Omental fat pad (tissue), 4 donors: ENCODE measurements around the gene DNMT3L. TPM values are rescaled to one million over a fixed set of nuclear protein-coding genes. Genes with fewer than 3 reads are reported as not detected.
"Not testable (repeated sequence)": the region's sequence is repeated elsewhere in the genome, so short reads cannot be mapped to it uniquely, and the experiment has no call there.

Experiments used
- ATAC-seq: fragments of 150-250 bp; one replicate; pipeline ENCODE4 v1.9.1; 2016; ENCODE audit warnings: mild to moderate bottlenecking, moderate library complexity; ENCODE audit not compliant: low FRiP score
- DNase-seq: peaks from one replicate; pipeline ENCODE4 v3.0.0-alpha.2; 2019; ENCODE audit warnings: low spot score
- CTCF ChIP-seq, 3 donors: fragments of 450-650 bp; IDR thresholded peaks; one replicate each; pipeline ENCODE4 v1.5.1; 2016 to 2017; ENCODE audit warnings: antibody characterized with exemption in 3 of 3, mild to moderate bottlenecking in 3 of 3, moderate library complexity in 2 of 3
- total RNA-seq, 4 donors: library from RNA; depleted of rRNA; stranded (reverse); fragments of >200 nt; gene quantifications; one replicate each; pipeline ENCODE4 v1.1.0, GENCODE V29; 2016

DNMT3L gene
- total RNA-seq, 4 donors from 2014 or later: not detected

GRCh38 chr21:44289381-44290010 lies 27.8 kb upstream of the DNMT3L start:
- DNase-seq: no peak
- ATAC-seq: no peak
- TF ChIP-seq CTCF (IDR thresholded peaks at IDR 0.05): no peak

DNA sequence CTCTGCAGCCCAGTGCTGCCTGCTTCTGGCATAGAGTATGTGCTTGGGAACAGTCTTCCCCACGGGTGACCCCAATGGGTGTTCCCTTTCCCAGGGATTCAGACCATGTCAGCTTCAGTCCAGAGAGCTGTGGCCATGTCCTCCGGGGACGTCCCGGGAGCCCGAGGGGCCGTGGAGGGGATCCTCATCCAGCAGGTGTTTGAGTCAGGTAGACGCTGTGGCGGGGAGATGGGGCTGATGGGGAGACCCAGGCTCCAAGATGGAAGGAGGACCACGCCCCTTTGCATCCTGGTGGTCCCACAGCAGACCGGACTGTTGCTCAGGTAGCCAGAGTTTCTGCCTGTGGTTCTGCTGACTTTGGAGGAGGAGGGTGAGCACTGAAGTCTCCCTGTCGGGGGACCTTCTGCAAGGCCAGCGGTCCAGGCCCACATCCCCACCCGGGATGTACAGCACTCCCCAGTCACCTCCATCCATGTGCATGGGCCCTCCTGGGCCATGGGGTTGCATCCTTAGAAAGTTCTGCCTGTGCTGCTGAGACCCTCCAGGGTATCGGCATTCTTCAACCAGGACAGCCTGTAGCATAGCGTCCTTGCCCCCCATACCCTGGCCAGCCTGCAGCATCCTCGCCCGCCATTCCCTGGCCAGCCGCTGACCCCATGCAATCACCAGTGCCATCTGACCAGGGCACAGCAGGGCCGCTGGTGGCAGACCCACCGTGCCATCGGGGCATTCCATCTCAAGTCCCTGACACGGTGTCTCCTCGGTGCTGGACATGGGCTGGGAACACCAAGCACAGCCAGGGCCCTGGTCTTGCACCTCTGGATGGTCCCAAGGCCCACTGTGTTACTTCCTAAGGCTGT lies 26.8 kb upstream of the DNMT3L start:
- TF ChIP-seq CTCF (IDR thresholded peaks at IDR 0.05): no peak
- ATAC-seq (no peak), DNase-seq (no peak)

DNA sequence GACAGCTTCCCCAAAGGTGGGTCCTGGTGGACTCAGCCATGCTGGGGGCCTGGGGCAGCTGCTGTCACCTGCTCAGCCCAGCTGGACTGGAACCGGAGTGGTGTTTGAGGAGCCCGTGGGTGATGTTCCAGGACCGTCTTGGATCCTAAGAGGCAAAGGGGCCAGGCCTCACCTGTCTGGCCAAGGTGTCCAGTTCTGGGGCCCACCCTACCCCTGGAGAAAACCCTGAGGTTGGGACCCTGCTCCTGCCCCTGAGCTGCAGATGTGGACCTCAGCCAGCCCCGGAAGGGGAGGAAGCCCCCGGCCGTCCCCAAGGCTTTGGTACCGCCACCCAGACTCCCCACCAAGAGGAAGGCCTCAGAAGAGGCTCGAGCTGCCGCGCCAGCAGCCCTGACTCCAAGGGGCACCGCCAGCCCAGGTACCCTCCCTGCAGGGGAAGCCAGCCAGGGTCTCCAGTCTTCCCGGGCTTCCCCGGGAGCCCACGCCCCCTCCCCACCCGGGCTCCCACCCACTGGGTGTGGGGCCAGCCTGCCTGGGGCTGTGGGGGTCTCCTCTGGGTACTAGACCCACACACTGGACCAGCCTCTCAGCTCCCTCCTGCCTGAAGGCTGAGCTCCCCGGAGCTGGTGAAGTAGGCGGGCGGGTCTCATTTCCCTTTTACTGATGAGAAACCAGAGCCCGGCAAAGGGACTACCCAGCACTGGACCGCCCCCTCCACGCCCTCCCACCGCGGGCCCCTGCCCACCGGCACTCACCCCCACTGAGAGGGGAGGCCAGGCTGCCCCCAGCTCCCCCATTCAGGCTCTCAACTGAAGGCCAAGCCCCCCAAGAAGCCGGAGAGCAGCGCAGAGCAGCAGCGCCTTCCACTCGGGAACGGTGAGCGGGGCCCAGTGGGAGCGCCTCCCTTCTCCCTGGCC lies 25.3 kb upstream of the DNMT3L start:
- DNase-seq: no peak
- TF ChIP-seq CTCF (IDR thresholded peaks at IDR 0.05): no peak
- ATAC-seq: no peak

- no peak for TF ChIP-seq CTCF (IDR thresholded peaks at IDR 0.05)
- DNase-seq (no peak), ATAC-seq (no peak)
These were observed 24.5 kb upstream of the DNMT3L start for GRCh38 chr21:44286086-44286715.

DNA sequence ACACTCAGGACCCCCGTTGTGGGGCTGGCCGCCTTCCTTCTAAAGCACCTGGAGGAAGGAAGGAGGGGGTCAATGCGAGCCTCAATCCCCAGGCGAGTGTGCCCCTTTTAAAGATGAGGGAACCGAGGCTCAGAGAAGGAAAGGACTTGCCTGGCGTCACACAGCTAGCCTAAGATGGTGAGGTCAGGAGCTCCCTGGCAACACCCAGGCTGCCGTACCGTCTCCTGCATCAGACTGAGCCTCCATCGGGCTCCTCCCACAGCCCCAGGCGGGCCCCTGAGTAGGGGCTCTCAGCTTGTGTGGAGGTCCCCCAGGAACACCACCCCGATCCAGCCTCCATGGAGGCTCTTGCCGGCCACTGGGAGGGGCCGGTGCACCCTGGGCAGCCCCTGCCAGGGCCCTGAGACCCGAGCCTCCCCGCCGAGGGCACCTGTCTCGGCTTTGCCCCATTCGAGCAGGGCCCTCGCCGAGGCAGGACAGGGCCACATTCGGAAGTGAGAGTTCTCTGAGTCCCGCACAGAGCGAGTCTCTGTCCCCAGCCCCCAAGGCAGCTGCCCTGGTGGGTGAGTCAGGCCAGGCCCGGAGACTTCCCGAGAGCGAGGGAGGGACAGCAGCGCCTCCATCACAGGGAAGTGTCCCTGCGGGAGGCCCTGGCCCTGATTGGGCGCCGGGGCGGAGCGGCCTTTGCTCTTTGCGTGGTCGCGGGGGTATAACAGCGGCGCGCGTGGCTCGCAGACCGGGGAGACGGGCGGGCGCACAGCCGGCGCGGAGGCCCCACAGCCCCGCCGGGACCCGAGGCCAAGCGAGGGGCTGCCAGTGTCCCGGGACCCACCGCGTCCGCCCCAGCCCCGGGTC lies 23.7 kb upstream of the DNMT3L start, which contains the start of gene AIRE:
Gene AIRE (plus strand): TSS at position 739 of the 855 bp plus-strand sequence. CDS start 131 bp downstream, outside the sequence.
- DNase-seq (no peak), ATAC-seq (no peak)
- TF ChIP-seq CTCF (IDR thresholded peaks at IDR 0.05): no peak

- no peak for TF ChIP-seq CTCF (IDR thresholded peaks at IDR 0.05)
- ATAC-seq (no peak), DNase-seq (no peak)
These were observed 22.3 kb upstream of the DNMT3L start for GRCh38 chr21:44283948-44284347.

DNA sequence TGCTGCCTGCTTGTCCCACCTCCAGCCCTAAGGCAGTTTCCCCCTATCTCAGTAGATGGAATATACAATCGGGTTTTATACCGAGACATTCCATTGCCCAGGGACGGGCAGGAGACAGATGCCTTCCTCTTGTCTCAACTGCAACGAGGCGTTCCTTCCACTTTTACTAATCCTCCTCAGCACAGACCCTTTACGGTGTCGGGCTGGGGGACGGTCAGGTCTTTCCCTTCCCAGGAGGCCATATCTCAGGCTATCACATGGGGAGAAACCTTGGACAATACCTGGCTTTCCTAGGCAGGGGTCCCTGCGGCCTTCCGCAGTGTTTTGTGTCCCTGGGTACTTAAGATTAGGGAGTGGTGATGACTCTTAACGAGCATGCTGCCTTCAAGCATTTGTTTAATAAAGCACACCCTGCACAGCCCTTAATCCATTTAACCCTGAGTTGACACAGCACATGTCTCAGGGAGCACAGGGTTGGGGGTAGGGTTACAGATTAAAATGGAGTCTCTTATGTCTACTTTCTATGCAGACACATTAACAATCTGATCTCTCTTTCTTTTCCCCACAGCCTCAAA lies 21.6 kb upstream of the DNMT3L start:
- DNase-seq, ATAC-seq: not testable (repeated sequence)
